ENCODE data around the gene SPEF1.

Gene SPEF1

DNA sequence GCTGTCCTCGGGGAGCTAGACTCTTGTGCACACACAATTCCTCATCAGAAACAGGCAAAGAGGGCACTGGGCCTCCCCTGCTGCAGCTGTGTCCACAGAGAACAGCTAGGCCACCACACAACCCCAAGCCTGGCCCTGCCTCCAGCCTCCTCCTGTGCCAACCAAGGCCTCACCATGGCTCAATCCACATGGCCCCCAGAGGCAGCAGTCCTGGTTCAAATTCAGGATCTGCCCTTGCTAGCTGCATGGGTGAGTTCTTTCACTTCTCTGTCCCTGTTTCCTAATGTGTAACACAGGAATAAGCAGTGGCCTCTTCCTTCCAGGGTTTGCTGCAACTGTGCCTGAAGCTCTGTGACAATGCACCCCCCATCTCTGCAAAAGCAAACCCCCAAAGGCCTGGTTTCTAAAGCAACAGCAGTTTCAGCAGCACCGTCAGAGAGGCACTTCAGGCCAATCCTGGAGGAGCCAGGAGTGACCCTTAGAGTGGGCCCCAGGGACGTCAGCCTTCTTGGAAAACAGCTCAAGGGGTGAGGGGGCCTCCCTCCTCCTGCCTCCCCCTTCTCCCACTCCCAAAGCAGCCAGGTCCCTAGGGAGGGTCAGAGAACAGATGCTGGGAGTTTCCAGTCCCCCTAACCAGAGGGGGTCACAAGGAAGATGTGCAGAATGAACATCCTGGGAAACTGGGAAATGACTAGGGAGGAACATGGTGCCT, 15.9 kb downstream of the SPEF1 start:
- no peak for DNase-seq (ENCODE audit: low spot score)

DNA sequence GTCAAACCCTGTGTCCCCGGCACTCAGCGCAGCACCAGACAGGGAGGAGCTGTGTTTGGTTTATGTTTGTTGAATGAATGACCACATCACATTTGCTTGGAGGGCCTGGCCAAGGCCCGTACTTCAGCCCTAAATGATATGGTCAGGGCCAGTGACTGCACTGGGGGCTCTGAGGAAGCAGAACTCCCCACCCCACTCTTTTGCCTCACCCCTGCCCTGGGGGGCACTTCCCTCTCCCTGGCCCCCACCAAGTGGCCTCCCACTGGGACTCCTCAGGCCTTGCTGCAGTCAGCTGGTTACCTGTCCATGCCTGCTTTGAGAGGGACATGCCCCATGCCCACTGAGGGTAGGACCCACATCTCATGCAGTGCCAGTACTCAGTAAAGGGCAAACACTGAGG, 16.6 kb downstream of the SPEF1 start:
- DNase-seq (ENCODE audit: low spot score), result no peak

DNA sequence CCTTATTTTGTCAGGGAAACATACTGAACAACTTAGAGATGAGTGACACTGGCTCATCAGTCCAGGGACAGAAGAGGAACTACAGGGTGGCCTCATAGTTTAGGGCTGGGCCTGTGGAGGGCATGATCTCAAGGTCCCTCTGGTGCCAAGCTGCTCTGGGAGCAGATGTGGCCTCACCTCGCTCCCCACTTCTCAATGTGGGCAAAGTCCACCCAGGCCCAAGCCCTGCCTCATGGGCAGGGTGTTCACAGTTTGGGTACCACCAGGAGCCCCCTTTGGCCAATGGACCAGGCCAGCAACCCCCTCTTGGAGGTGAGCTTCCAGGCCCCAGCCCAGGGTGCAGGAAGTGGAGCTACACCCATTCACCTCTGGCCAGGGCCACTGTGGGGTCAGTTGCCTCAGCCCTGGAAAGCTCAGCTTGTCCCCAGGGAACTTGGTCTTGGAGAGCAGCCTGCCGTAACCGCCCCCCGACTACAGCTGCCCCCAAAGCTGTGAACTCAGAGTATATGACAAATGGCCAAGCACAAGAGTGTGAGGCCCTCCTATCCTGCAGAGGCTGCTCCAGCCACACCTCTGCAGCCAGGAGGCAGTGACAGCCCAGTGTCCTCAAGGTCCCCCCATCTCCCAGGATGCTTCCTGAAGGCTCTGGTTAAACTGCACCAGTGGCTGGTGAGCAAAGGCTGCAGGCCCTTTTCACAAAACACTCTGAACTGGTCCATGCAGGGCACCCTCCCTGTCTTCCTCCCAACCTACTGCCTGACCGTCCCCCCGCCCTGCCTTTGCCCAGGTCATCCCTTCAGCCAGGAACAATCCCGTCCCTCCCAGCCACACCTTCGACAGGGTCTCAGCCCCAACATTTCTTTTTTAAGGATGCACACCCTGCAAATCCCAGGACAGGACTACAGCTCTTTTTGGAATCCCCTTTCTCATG, 17.3 kb downstream of the SPEF1 start:
- DNase-seq (ENCODE audit: low spot score), result no peak

DNA sequence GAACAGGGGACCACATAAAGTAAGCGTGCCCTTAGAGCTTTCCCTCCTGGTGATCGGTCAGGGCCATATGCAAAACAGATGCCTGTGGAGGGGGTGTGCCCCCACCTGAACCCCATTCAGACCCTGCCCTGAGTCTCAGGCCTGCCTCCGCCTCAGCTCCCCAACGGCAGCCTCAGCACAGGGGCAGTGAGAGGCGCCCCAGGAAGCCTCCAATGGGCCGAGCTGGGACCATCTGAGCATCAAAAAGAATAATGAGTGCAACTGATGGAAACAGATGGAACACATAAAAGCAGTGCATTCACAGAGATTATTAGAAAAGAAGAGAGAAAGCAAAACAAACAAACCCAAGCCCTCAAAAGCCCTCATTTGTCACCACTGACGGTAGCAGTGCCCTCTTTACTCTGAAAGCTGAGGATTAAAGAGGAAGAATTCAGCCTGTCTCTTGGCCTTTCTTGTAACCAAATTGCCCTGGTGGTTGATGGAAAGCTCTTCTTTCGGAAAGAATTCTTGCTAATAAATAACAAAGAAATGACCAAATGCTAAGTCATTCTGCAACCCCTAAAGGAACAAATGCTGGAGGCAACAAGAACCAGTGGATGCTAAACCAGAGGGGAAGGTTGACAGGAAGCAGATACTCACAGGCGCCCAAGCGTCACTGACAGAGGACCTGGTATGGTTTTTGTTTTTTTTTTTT, 20.4 kb downstream of the SPEF1 start:
- no peak for DNase-seq (ENCODE audit: low spot score)

DNA sequence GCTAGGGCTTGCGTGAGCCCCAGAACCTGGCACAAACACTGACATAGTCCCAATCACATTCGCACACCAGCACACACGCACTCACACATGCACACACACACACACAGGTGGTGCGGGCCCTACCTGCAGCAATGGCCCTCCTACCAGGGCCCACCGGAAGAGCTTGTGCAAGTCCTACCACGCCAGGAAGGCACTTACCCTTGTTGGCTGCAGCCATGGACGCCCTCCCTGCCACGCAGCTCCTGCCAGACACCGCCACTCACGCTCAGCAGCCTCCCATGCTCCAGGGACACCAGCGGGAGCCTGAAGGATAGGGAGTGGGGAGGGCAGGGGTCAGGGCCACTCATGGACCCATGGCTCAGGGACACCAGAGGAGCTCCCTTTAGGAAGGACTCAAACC, 21.4 kb downstream of the SPEF1 start:
- no peak for DNase-seq (ENCODE audit: low spot score)

DNA sequence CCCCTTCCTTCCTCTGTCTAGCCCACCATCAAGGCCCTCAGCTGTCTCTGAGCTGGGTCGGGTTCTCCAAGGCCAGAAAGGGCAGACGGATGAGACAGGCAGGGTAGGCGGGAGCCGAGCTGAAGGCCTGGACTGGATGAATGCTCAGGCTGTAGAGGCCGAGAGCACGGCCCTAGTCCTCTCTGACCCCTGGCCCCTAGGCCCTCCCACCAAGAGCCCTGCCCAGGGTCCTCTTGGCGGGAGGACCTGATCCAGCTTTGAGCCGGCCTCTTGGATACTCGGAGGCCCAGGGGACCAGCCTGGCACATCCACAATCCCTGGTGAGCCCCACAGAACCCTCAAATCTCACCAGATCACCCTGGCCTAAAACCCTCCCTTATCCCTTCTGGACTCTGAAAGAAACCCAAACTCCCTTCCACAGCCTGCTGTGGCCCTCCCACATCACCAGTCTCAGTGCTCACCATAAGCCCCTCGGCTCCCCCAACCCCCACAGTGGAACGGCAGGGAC, 21.9 kb downstream of the SPEF1 start:
- no peak for DNase-seq (ENCODE audit: low spot score)

GRCh38 chr20:3758566-3758965, 22.7 kb downstream of the SPEF1 start:
- no peak for DNase-seq (ENCODE audit: low spot score)

GRCh38 chr20:3757268-3757667, 24.0 kb downstream of the SPEF1 start:
- no peak for DNase-seq (ENCODE audit: low spot score)

DNA sequence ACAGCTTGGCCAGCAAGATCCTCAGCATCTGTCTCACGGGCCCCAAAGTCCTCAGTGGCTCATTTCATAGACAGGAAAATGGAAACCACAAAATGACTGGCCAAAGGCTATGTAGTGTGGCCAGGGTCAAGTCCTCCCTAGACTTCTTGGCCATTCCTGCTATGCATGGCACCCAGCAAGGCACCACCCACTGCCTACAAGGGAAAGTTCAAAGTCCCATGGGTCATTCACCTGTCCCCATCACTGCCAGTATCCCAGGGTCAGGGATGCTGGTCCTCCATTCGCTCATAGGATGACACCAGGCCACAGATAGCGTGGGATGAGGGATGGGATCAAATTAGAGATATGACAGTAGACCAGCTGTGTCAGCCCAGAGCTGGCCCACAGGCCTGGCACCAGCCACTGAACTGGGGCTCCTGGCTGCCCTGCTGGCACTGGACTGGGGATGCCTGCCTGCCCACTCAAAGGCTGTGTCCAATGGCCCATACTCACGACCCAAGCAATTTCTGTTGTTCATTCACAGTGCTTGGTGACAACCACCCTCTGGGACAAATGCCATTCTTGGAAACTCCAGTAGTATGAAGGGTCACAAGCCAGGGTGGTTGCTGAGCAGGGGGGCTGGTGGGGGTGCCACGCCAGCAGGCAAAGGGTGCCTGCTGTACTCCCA, 25.3 kb downstream of the SPEF1 start:
- DNase-seq (ENCODE audit: low spot score), result no peak

DNA sequence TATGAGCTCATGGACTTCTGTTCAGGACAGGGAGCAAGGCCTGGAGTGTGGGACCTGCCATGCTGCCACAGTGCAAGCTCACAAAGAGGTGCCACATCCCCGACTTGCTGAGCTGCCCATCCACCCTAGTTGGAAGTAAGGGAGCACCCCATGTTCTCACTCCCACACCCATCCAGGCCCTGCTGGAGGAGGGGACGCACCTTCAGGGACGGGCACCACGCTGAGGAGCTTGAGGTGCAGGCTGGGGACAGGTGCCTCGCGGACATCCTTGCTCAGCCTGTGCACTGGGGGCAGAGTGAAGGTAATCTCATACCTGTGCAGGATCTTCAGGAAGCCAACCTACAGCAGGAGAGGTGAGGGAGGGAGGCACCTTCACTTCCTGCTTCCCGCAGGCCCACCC, 26.0 kb downstream of the SPEF1 start:
- DNase-seq (ENCODE audit: low spot score), result no peak

DNA sequence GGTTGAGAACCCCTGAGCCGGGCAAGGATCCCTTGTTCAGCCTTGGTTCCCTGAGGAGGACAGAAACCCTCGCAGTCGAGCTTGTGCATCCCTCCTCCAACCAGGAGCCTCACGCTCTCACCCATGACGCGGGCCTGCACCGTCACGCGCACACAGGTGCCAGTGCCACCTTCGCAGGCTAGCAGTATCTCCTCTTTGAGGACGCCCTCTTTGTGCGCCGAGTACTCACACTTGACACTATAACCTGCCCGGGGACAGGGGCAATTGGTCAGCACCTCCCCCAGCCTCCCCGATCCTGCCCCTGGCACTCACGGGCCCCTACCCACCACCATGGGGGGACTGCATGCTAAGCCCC, 27.0 kb downstream of the SPEF1 start:
- no peak for DNase-seq (ENCODE audit: low spot score)

DNA sequence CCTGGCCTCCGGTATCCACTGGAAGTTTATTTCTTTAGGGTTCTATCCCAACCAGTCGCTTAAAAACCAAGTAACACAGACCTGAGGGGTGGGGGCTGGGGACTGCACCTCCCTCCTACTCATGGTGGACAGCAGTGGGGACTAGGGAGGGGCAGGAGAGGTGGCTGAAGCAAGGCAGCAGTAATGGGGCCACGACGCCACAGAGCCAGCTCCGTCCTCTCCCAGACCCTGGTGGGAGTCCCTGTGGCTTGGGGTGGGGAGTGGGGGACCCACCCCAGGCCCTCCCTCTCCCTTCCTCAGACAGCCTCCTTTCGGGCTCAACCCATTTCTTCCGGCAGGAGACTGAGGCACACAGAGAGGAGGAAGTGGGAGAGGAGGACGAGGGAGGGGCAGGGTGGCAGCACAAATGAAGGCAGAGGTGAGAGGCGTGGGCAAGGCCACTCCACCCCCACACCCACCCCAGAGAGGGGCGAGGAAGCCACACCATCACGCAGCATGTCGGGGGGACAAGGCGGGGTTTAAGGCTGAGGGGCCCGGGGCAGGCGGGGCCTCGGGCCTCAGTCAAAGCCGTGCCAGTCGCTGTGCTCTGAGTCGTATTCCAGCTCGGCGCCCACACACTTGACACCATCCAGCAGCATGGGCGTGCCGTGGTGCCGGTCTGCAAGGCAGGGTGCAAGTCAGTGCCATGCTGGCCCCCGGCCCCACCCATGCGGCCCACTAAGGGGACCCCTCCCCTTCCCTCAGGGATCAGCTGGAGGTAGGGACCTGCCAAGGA, 27.6 kb downstream of the SPEF1 start:
- DNase-seq (ENCODE audit: low spot score), result no peak

DNA sequence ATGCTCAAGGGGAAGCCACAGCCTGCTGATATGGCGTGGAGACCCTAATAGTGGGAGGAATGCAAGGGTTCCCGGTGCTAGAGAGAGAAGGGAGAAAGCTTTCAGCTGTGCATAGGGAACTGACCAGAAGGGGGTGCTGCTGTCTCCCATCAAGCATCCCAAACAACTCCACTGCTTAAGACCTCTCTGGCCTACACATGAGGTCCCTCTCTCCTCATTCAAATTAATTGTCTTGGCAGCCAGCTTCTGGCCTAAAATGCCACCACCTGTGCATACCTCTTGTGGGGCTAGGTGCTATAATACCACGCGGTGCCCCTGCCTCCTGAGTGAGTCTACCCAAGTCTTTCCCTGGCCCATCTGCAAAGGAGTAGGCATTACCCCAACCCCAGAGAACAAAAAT, 28.1 kb downstream of the SPEF1 start:
- peak; percentile 71 for DNase-seq (ENCODE audit: low spot score)

DNA sequence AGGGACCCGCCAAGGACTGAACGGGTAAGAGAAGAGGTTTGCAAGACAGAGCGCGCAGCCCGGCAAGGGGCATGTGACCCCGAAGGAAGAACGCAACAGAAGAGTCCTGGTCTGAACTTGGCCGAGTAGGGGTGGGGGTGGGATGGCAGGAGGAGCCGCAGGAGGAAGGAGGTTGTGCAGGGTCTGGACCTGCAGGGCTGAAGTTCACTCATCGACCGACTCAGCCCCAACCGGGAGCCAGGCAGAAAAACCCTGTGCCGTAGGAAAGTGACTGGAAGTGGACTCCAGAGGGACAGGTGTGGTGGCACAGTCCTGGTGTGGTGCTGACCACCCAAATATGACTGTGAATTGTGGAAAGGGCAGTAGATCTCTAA, 28.9 kb downstream of the SPEF1 start:
- DNase-seq (ENCODE audit: low spot score), result no peak

DNA sequence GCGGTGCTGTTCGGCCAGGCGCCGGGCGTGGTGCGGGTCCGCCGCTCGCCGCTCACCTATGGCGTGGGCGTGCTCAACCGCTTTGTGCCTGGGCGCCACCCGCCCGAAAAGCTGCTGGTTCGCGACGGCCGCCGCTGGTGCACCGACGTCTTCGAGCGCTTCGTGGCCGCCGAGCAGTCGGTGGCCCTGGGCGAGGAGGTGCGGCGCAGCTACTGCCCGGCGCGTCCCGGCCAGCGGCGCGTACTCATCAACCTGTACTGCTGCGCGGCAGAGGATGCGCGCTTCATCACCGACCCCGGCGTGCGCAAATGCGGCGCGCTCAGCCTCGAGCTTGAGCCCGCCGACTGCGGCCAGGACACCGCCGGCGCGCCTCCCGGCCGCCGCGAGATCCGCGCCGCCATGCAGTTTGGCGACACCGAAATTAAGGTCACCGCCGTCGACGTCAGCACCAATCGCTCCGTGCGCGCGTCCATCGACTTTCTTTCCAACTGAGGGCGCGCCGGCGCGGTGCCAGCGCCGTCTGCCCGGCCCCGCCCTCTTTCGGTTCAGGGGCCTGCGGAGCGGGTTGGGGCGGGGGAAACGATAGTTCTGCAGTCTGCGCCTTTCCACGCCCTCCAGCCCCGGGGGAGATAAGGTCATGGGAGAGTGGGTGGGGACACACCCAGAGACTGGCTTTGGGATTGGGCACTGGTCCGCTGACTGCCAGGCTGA, 29.4 kb downstream of the SPEF1 start:
- DNase-seq (ENCODE audit: low spot score), result no peak

DNA sequence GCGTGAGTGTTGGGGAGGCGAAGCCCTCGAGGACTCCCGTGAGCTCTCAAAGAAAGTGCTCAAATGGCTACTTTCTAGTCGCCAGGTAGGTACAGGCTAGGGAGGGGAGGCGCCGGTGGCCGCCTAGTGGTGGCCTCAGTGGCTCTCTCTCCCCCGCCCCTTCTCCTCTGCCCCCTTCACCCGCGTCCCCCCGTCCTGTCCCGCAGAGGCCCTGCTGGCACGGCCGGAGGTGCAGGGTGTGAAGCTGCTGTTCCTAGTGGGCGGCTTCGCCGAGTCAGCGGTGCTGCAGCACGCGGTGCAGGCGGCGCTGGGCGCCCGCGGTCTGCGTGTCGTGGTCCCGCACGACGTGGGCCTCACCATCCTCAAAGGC, 30.0 kb downstream of the SPEF1 start:
- DNase-seq (ENCODE audit: low spot score), result no peak

- no peak for DNase-seq (ENCODE audit: low spot score)
Measured at GRCh38 chr20:3749689-3750531, 31.3 kb downstream of the SPEF1 start.

GRCh38 chr20:3749087-3749688, 32.1 kb downstream of the SPEF1 start:
- no peak for DNase-seq (ENCODE audit: low spot score)

DNA sequence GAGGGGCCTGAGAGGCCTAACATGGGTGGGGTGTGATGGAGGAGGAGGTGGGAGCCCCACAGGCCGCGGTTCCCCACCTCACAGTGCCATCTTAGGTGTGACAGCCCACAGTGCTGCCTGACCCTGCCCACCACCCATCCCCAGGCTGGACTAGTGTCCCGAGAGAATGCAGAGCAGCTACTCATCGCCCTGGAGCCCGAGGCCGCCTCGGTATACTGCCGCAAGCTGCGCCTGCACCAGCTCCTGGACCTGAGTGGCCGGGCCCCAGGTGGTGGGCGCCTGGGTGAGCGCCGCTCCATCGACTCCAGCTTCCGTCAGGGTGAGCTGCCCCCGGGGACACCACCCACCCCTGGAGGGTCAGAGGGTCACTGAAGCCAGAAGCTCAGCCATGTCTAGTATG, 33.2 kb downstream of the SPEF1 start:
- DNase-seq (ENCODE audit: low spot score), result no peak

GRCh38 chr20:3747471-3747870, 33.8 kb downstream of the SPEF1 start:
- no peak for DNase-seq (ENCODE audit: low spot score)
